HG02763 (cell line): ENCODE data around the gene SLC6A3.

Experiments
- ATAC-seq: cut with Tn5 transposase; IDR thresholded peaks from one replicate; pipeline ENCODE4 v1.9.1; 2021; ENCODE audit warnings: mild to moderate bottlenecking, moderate library complexity; ENCODE audit not compliant: unreplicated experiment

Gene SLC6A3

GRCh38 chr5:1442222-1443145, 2.8 kb downstream of the SLC6A3 start:
- ATAC-seq: no peak

- ATAC-seq: no peak
Measured at GRCh38 chr5:1441166-1441865, 3.9 kb downstream of the SLC6A3 start.

- ATAC-seq: no peak
Measured at GRCh38 chr5:1440098-1440493, 5.1 kb downstream of the SLC6A3 start.

- no peak for ATAC-seq
Measured at GRCh38 chr5:1439388-1440097, 5.7 kb downstream of the SLC6A3 start.

GRCh38 chr5:1438871-1439270, 6.4 kb downstream of the SLC6A3 start:
- no peak for ATAC-seq

GRCh38 chr5:1437876-1438559, 7.2 kb downstream of the SLC6A3 start:
- ATAC-seq: no peak

- ATAC-seq: no peak
Measured at GRCh38 chr5:1437226-1437829, 7.9 kb downstream of the SLC6A3 start.

- ATAC-seq: no peak
Measured at GRCh38 chr5:1436681-1437080, 8.6 kb downstream of the SLC6A3 start.

- no peak for ATAC-seq
Measured at GRCh38 chr5:1436036-1436435, 9.2 kb downstream of the SLC6A3 start.

GRCh38 chr5:1435369-1435768, 9.9 kb downstream of the SLC6A3 start:
- no peak for ATAC-seq

GRCh38 chr5:1432296-1432695, 12.9 kb downstream of the SLC6A3 start:
- ATAC-seq: no peak

GRCh38 chr5:1431896-1432295, 13.3 kb downstream of the SLC6A3 start:
- ATAC-seq: no peak

- ATAC-seq: no peak
Measured at GRCh38 chr5:1431021-1431811, 14.0 kb downstream of the SLC6A3 start.

- ATAC-seq: no peak
Measured at GRCh38 chr5:1430121-1430795, 15.0 kb downstream of the SLC6A3 start.

- ATAC-seq: no peak
Measured at GRCh38 chr5:1429496-1429895, 15.7 kb downstream of the SLC6A3 start.

- ATAC-seq: no peak
Measured at GRCh38 chr5:1429066-1429465, 16.2 kb downstream of the SLC6A3 start.

GRCh38 chr5:1428107-1428506, 17.1 kb downstream of the SLC6A3 start:
- ATAC-seq: no peak

GRCh38 chr5:1424716-1425115, 20.5 kb downstream of the SLC6A3 start:
- no peak for ATAC-seq

GRCh38 chr5:1423901-1424603, 21.2 kb downstream of the SLC6A3 start:
- ATAC-seq: no peak
